Measurements from ENCODE around the gene BRSK1. TPM values are rescaled to one million over a fixed set of nuclear protein-coding genes. Genes with fewer than 3 reads are reported as not detected.
A peak's percentile ranks its signal among the peaks of the same experiment; 100 is the strongest.

The BRSK1 gene
- polyA plus RNA-seq, 4 donors = 0.22 to 3.5 (median 2.7) TPM

- 95 to 96% (median 95%) methylated on average over 31 to 36 of the region's 36 CpGs for WGBS, 3 donors
- H3K9me3 ChIP-seq (ENCODE audit: control insufficient read depth in 2 of 2, insufficient read depth in 1 of 2, low read depth in 1 of 2, low read length in 1 of 2) = no peaks in the 10 kb centered on the region
- DNase-seq = no peak
- no peaks in the 10 kb centered on the region for H3K27me3 ChIP-seq (ENCODE audit: control insufficient read depth in 3 of 3, insufficient read depth in 3 of 3, low read length in 3 of 3)
- peaks cover 0 to 8% (median 4%) of the 10 kb centered on the region in 3 donors for H3K4me1 ChIP-seq (ENCODE audit: control insufficient read depth in 3 of 3, insufficient read depth in 2 of 3, low read depth in 1 of 3, low read length in 2 of 3)
- no peak overlapping the region for H3K4me3 ChIP-seq (ENCODE audit: low read depth in 1 of 3, low read length in 3 of 3)
- no peak overlapping the region for H3K27ac ChIP-seq (ENCODE audit: low read depth in 1 of 3, low read length in 2 of 3)
- H3K36me3 ChIP-seq (ENCODE audit: control insufficient read depth in 3 of 3, insufficient read depth in 2 of 3, low read depth in 1 of 3, low read length in 3 of 3) = peaks cover 4 to 73% (median 5%) of the 10 kb centered on the region in 3 donors
- FAIRE-seq = no peak
Measured at GRCh38 chr19:55273978-55274707, 9.7 kb upstream of the BRSK1 start.

GRCh38 chr19:55275851-55276719 is 7.7 kb upstream of the BRSK1 start:
- 65 to 77% (median 67%) methylated on average over 17 of the region's 17 CpGs for WGBS, 3 donors
- Histone ChIP-seq H3K4me3 (ENCODE audit: low read depth in 1 of 3, low read length in 3 of 3) (no peak overlapping the region), H3K27me3 (ENCODE audit: control insufficient read depth in 3 of 3, insufficient read depth in 3 of 3, low read length in 3 of 3) (no peaks in the 10 kb centered on the region), H3K36me3 (ENCODE audit: control insufficient read depth in 3 of 3, insufficient read depth in 2 of 3, low read depth in 1 of 3, low read length in 3 of 3) (peaks cover 4 to 62% (median 5%) of the 10 kb centered on the region in 3 donors), H3K4me1 (ENCODE audit: control insufficient read depth in 3 of 3, insufficient read depth in 2 of 3, low read depth in 1 of 3, low read length in 2 of 3) (peaks cover 0 to 13% (median 4%) of the 10 kb centered on the region in 3 donors), H3K9me3 (ENCODE audit: control insufficient read depth in 2 of 2, insufficient read depth in 1 of 2, low read depth in 1 of 2, low read length in 1 of 2) (no peaks in the 10 kb centered on the region), H3K27ac (ENCODE audit: low read depth in 1 of 3, low read length in 2 of 3) (peak overlapping the region in 2 of 3 donors; percentile 37 to 82)
- peak in 1 of 2 donors; percentile 26 for DNase-seq
- no peak for FAIRE-seq

GRCh38 chr19:55276720-55277430 is 6.9 kb upstream of the BRSK1 start:
- Histone ChIP-seq H3K36me3 (ENCODE audit: control insufficient read depth in 3 of 3, insufficient read depth in 2 of 3, low read depth in 1 of 3, low read length in 3 of 3) (peaks cover 4 to 54% (median 5%) of the 10 kb centered on the region in 3 donors), H3K9me3 (ENCODE audit: control insufficient read depth in 2 of 2, insufficient read depth in 1 of 2, low read depth in 1 of 2, low read length in 1 of 2) (no peaks in the 10 kb centered on the region), H3K4me1 (ENCODE audit: control insufficient read depth in 3 of 3, insufficient read depth in 2 of 3, low read depth in 1 of 3, low read length in 2 of 3) (peaks cover 0 to 17% (median 4%) of the 10 kb centered on the region in 3 donors), H3K4me3 (ENCODE audit: low read depth in 1 of 3, low read length in 3 of 3) (no peak overlapping the region), H3K27ac (ENCODE audit: low read depth in 1 of 3, low read length in 2 of 3) (peak overlapping the region in 2 of 3 donors; percentile 48 to 82), H3K27me3 (ENCODE audit: control insufficient read depth in 3 of 3, insufficient read depth in 3 of 3, low read length in 3 of 3) (no peaks in the 10 kb centered on the region)
- 63 to 76% (median 66%) methylated on average over 15 of the region's 15 CpGs for WGBS, 3 donors
- DNase-seq = peak in 1 of 2 donors; percentile 68
- FAIRE-seq = no peak

- FAIRE-seq = no peak
- WGBS, 3 donors = 89 to 95% (median 91%) methylated on average over 12 to 17 of the region's 17 CpGs
- no peaks in the 10 kb centered on the region for H3K27me3 ChIP-seq (ENCODE audit: control insufficient read depth in 3 of 3, insufficient read depth in 3 of 3, low read length in 3 of 3)
- H3K4me3 ChIP-seq (ENCODE audit: low read depth in 1 of 3, low read length in 3 of 3) = no peak overlapping the region
- no peak for DNase-seq
- H3K9me3 ChIP-seq (ENCODE audit: control insufficient read depth in 2 of 2, insufficient read depth in 1 of 2, low read depth in 1 of 2, low read length in 1 of 2) = no peaks in the 10 kb centered on the region
- H3K36me3 ChIP-seq (ENCODE audit: control insufficient read depth in 3 of 3, insufficient read depth in 2 of 3, low read depth in 1 of 3, low read length in 3 of 3) = peaks cover 0 to 49% (median 5%) of the 10 kb centered on the region in 3 donors
- H3K27ac ChIP-seq (ENCODE audit: low read depth in 1 of 3, low read length in 2 of 3) = peak overlapping the region in 2 of 3 donors; percentile 48 to 82
- peaks cover 0 to 17% (median 4%) of the 10 kb centered on the region in 3 donors for H3K4me1 ChIP-seq (ENCODE audit: control insufficient read depth in 3 of 3, insufficient read depth in 2 of 3, low read depth in 1 of 3, low read length in 2 of 3)
Measured at GRCh38 chr19:55277494-55277893, 6.3 kb upstream of the BRSK1 start.

- H3K9me3 ChIP-seq (ENCODE audit: control insufficient read depth in 2 of 2, insufficient read depth in 1 of 2, low read depth in 1 of 2, low read length in 1 of 2) = no peaks in the 10 kb centered on the region
- DNase-seq (no peak), FAIRE-seq (no peak)
- H3K4me1 ChIP-seq (ENCODE audit: control insufficient read depth in 3 of 3, insufficient read depth in 2 of 3, low read depth in 1 of 3, low read length in 2 of 3) = peaks cover 0 to 17% (median 4%) of the 10 kb centered on the region in 3 donors
- H3K27me3 ChIP-seq (ENCODE audit: control insufficient read depth in 3 of 3, insufficient read depth in 3 of 3, low read length in 3 of 3) = no peaks in the 10 kb centered on the region
- peak overlapping the region in 2 of 3 donors; percentile 71 to 76 for H3K4me3 ChIP-seq (ENCODE audit: low read depth in 1 of 3, low read length in 3 of 3)
- no peak overlapping the region for H3K27ac ChIP-seq (ENCODE audit: low read depth in 1 of 3, low read length in 2 of 3)
- 78 to 86% (median 83%) methylated on average over 13 of the region's 13 CpGs for WGBS, 3 donors
- peaks cover 0 to 40% (median 3%) of the 10 kb centered on the region in 3 donors for H3K36me3 ChIP-seq (ENCODE audit: control insufficient read depth in 3 of 3, insufficient read depth in 2 of 3, low read depth in 1 of 3, low read length in 3 of 3)
Measured at GRCh38 chr19:55278391-55279135, 5.2 kb upstream of the BRSK1 start.

- no peaks in the 10 kb centered on the region for H3K27me3 ChIP-seq (ENCODE audit: control insufficient read depth in 3 of 3, insufficient read depth in 3 of 3, low read length in 3 of 3)
- H3K4me3 ChIP-seq (ENCODE audit: low read depth in 1 of 3, low read length in 3 of 3) = peak overlapping the region; percentile 71 to 76 (median 75)
- peaks cover 0 to 33% (median 2%) of the 10 kb centered on the region in 3 donors for H3K36me3 ChIP-seq (ENCODE audit: control insufficient read depth in 3 of 3, insufficient read depth in 2 of 3, low read depth in 1 of 3, low read length in 3 of 3)
- no peaks in the 10 kb centered on the region for H3K9me3 ChIP-seq (ENCODE audit: control insufficient read depth in 2 of 2, insufficient read depth in 1 of 2, low read depth in 1 of 2, low read length in 1 of 2)
- 1 to 11% (median 8%) methylated on average over 21 to 23 of the region's 23 CpGs for WGBS, 3 donors
- H3K4me1 ChIP-seq (ENCODE audit: control insufficient read depth in 3 of 3, insufficient read depth in 2 of 3, low read depth in 1 of 3, low read length in 2 of 3) = peaks cover 0 to 17% (median 4%) of the 10 kb centered on the region in 3 donors
- peak overlapping the region; percentile 55 to 93 (median 76) for H3K27ac ChIP-seq (ENCODE audit: low read depth in 1 of 3, low read length in 2 of 3)
- DNase-seq = no peak
- FAIRE-seq = no peak
Measured at GRCh38 chr19:55279340-55279739, 4.5 kb upstream of the BRSK1 start.

- peaks cover 0 to 3% (median 0%) of the 10 kb centered on the region in 3 donors for H3K27me3 ChIP-seq (ENCODE audit: control insufficient read depth in 3 of 3, insufficient read depth in 3 of 3, low read length in 3 of 3)
- H3K36me3 ChIP-seq (ENCODE audit: control insufficient read depth in 3 of 3, insufficient read depth in 2 of 3, low read depth in 1 of 3, low read length in 3 of 3) = peaks cover 0 to 26% (median 2%) of the 10 kb centered on the region in 3 donors
- DNase-seq (peak; percentile 97 to 98), FAIRE-seq (no peak)
- H3K9me3 ChIP-seq (ENCODE audit: control insufficient read depth in 2 of 2, insufficient read depth in 1 of 2, low read depth in 1 of 2, low read length in 1 of 2) = no peaks in the 10 kb centered on the region
- H3K4me1 ChIP-seq (ENCODE audit: control insufficient read depth in 3 of 3, insufficient read depth in 2 of 3, low read depth in 1 of 3, low read length in 2 of 3) = peaks cover 0 to 23% (median 4%) of the 10 kb centered on the region in 3 donors
- peak within 1 kb of the TSS; percentile 55 to 93 (median 76) for H3K27ac ChIP-seq (ENCODE audit: low read depth in 1 of 3, low read length in 2 of 3)
- H3K4me3 ChIP-seq (ENCODE audit: low read depth in 1 of 3, low read length in 3 of 3) = peak within 1 kb of the TSS; percentile 71 to 76 (median 75)
- 4 to 6% (median 4%) methylated on average over 40 to 52 of the region's 52 CpGs for WGBS, 3 donors
Measured at GRCh38 chr19:55279770-55280643, 3.8 kb upstream of the BRSK1 start, which contains the start of gene HSPBP1. HSPBP1 (minus strand) TSS chr19:55280110; CDS start chr19:55279608, 502 bp downstream.
